SIG-M5 (cell line): Measurements from ENCODE around the gene OR8B4.
"Not testable (repeated sequence)": the region's sequence is repeated elsewhere in the genome, so short reads cannot be mapped to it uniquely, and the experiment has no call there.

Experiments used
- DNase-seq: peaks from one replicate; lab custom pipeline; 2025; lab: John Stamatoyannopoulos, UW

Gene OR8B4

DNA sequence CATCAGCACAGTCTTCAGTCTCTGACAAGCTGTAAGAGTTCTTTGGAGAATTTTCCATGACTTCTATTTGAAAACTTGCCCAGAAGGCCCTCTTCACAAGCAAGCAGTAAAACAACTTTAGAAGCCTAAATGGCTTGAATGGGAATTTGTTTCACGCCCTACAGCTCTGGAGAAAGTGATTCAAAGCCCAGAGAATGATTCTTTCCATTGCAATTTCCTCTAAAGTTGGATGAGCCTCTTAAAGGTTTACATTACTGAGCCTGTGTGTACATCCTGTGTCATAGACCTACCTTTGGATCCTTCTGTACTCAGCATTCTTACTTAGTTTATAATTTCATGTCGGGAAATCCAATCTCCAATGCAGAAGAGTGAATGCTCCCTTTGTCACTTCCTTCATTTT lies 19.1 kb downstream of the OR8B4 start:
- no peak for DNase-seq

DNA sequence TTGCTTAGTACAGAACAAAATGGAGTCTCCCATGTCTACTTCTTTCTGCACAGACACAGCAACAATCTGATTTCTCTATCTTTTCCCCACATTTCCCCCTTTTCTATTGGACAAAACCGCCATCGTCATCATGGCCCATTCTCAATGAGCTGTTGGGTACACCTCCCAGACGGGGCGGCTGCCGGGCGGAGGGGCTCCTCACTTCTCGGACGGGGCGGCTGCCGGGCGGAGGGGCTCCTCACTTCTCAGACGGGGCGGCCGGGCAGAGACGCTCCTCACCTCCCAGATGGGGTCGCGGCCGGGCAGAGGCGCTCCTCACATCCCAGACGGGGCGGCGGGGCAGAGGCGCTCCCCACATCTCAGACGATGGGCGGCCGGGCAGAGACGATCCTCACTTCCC lies 21.5 kb downstream of the OR8B4 start:
- DNase-seq, result not testable (repeated sequence)

DNA sequence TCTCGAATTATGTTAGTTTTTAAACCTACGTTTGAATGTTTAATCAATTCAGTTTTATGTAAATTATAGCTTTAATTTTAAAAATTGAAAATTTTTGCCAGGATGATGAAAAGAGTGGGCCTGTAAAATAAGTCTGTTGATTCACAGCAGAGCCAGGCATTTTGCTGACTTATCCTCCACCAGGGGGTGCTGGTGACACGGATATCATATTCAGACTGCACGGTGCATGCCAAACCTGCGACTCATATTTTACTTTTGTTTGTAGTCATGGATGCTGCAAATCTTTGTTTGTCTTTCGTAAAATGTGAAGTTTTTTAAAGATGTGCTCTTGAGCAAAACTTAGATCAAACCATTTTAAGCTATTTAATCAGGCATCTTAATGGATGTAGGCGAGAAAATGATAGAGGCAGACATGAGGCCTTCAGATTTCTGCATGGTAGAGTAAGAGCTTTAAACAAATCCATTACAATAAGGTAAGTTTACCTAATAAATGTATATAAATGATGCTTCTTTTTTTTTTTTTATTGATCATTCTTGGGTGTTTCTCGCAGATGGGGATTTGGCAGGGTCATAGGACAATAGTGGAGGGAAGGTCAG lies 22.2 kb downstream of the OR8B4 start:
- no peak for DNase-seq

DNA sequence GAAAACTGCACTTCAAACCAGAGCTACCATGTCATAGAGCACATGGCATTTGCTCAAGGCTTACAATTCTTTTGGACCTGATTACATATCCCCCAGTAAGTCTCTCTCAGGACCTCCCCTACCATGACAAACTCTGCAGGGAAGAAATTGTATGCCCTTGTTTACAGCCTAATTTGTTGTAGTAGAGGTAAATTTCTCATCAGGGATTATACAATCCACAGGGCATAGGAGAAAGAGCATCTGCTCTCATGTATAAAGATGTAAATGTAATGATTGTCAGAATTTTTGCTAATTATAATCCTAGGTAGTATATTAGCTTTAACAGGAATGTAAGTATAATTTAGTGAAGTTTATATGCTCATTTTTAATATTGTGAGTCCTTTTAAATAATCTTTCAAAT lies 25.7 kb downstream of the OR8B4 start, which contains the start of gene OR8B3:
Gene OR8B3 (minus strand): TSS at position 101 of the 400 bp plus-strand sequence. CDS start 1,673 bp downstream, outside the sequence.
- no peak for DNase-seq

DNA sequence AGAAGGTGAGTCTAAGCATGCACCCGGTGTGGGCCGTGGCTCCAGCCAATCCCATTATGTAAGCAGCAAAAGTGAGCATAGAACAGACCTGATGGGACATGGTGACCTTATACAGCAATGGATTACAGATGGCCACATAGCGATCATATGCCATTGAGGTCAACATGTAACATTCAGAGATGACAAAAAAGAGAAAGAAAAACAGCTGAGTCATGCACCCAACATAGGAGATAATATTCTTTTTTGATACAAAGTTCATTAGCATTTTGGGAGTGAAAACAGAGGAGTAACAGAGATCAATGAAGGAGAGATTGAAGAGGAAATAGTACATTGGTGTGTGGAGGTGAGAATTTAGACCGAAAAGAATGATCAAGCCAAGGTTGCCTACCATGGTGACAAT lies 27.8 kb downstream of the OR8B4 start:
- DNase-seq, result not testable (repeated sequence)

DNA sequence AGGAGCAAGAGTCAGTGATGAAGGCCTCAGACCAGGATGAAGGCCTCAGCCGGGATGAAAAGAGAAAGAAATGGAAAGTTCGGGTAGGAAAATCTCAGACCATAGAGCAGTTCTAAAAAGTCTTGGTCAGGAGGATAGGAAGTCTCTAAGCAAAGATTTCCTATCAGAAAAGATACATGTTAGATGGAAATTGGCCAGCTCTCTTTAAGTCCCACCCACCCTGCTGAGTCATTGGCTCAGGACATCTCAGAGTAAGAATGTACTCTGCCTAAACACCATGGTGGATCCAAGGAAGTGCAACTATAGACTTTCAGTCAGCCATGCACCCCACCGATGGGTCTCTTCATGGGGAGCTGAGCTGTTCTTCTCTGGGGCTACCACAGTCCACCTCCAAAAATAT lies 30.3 kb downstream of the OR8B4 start:
- no peak for DNase-seq

DNA sequence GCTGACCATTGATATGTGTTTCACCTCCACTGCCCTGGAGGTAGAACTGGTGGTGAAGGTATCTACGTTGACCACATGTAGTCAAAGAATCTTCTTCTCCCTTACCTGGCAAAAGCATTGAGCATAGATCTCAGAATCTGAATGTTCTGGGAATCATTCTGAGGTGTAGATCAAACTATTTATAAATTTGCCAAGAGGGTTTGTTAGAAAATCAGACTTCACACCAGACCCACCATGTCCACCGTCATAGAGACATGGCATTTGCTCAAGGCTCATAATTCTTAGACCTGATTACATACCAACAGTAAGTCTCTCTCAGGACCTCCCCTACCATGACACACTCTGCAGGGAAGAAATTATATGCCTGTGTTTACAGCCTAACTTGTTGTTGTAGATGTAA lies 40.3 kb downstream of the OR8B4 start, which contains the start of gene OR8B2:
Gene OR8B2 (minus strand): TSS at position 101 of the 400 bp plus-strand sequence. CDS start 1,156 bp downstream, outside the sequence.
- no peak for DNase-seq

DNA sequence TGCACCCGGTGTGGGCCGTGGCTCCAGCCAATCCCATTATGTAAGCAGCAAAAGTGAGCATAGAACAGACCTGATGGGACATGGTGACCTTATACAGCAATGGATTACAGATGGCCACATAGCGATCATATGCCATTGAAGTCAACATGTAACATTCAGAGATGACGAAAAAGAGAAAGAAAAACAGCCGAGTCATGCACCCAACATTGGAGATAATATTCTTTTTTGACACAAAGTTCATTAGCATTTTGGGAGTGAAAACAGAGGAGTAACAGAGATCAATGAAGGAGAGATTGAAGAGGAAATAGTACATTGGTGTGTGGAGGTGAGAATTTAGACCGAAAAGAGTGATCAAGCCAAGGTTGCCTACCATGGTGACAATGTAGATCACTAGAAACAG lies 41.8 kb downstream of the OR8B4 start:
- DNase-seq, result not testable (repeated sequence)

DNA sequence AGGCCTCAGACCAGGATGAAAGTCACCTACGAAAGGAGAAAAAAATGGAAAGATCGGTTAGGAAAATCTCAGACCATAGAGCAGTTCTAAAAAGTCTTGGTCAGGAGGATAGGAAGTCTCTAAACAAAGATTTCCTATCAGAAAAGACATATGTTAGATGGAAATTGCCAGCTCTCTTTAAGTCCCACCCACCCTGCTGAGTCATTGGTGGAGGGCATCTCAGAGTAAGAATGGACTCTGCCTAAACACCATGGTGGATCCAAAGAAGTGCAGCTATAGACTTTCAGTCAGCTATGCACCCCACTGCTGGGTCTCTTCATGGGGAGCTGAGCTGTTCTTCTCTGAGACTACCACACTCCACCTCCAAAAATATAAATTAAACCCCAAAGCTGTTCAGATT lies 44.1 kb downstream of the OR8B4 start:
- no peak for DNase-seq

DNA sequence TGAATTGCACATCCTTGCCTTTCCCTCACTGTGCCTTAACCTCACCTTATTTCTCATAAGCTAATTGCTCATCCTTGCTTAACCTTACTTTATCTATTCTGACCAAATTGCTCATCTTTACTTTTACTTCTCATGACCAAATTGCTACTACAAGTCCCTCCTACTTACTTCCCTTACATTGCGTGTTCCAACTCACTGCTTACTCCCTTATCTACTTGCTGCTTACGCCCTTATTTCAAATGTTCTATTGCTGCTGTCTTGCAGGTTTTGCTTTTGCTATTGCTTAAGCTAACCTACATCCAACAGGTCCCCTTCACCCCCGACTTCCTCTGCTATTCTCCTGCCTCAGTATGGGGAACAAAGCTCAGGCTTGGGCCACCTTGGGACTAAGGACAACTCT lies 48.4 kb downstream of the OR8B4 start:
- DNase-seq, result no peak
